Liver (tissue), 9 donors: ENCODE measurements around the gene RNU7-1. TPM values are rescaled to one million over a fixed set of nuclear protein-coding genes. Genes with fewer than 3 reads are reported as not detected.

Experiments used
- DNase-seq: peaks from one replicate; pipeline ENCODE4 v3.0.0-alpha.2; 2017; ENCODE audit warnings: low spot score
- H3K27ac ChIP-seq, 2 donors: one replicate each; pipeline ENCODE4 v1.7.0; 2013; ENCODE audit warnings: inconsistent platforms in 2 of 2, low read length in 2 of 2, control low read depth in 1 of 2, low read depth in 1 of 2, mild to moderate bottlenecking in 1 of 2
- H3K27me3 ChIP-seq, 4 donors: one replicate each; pipeline versions ENCODE4 v1.6.1 to v1.7.0; 2013; ENCODE audit warnings: low read length in 3 of 4, inconsistent platforms in 1 of 4, mild to moderate bottlenecking in 1 of 4, moderate library complexity in 1 of 4; ENCODE audit not compliant: control insufficient read depth in 4 of 4, insufficient read depth in 4 of 4
- H3K36me3 ChIP-seq, 4 donors: one replicate each; pipeline versions ENCODE4 v1.6.1 to v1.7.0; 2013; ENCODE audit warnings: low read length in 3 of 4, mild to moderate bottlenecking in 3 of 4, low read depth in 1 of 4, moderate library complexity in 1 of 4; ENCODE audit not compliant: control insufficient read depth in 4 of 4, insufficient read depth in 3 of 4
- H3K4me1 ChIP-seq, 4 donors: one replicate each; pipeline versions ENCODE4 v1.6.1 to v1.7.0; 2013; ENCODE audit warnings: low read length in 3 of 4, mild to moderate bottlenecking in 3 of 4, moderate library complexity in 1 of 4; ENCODE audit not compliant: control insufficient read depth in 4 of 4, insufficient read depth in 4 of 4
- H3K4me3 ChIP-seq, 3 donors: one replicate each; pipeline versions ENCODE4 v1.6.1 to v1.7.0; 2013; ENCODE audit warnings: low read length in 3 of 3, control low read depth in 1 of 3, low read depth in 1 of 3, mild to moderate bottlenecking in 1 of 3
- H3K9ac ChIP-seq, 2 donors: one replicate each; pipeline ENCODE4 v1.7.0; 2013; ENCODE audit warnings: low read length in 2 of 2, mild to moderate bottlenecking in 2 of 2, moderate library complexity in 2 of 2, control low read depth in 1 of 2, low read depth in 1 of 2
- H3K9me3 ChIP-seq, 4 donors: one replicate each; pipeline versions ENCODE4 v1.6.1 to v1.7.0; 2013; ENCODE audit warnings: low read length in 3 of 4; ENCODE audit not compliant: control insufficient read depth in 4 of 4
- ATF3 ChIP-seq: IDR thresholded peaks from 2 replicates; pipeline ENCODE4 v1.6.1; 2016; ENCODE audit warnings: antibody characterized with exemption
- CTCF ChIP-seq: fragments of 150-350 bp; IDR thresholded peaks from 2 replicates; pipeline ENCODE4 v1.5.1; 2017; ENCODE audit warnings: improper control_type of control experiment, low read depth, low read length; ENCODE audit not compliant: missing input control
- EGR1 ChIP-seq, 2 donors: IDR thresholded peaks; 2 replicates each; pipeline ENCODE4 v1.6.1; 2016 to 2018; ENCODE audit warnings: antibody characterized with exemption in 2 of 2, low read depth in 2 of 2
- FOXA1 ChIP-seq: IDR thresholded peaks from 2 replicates; pipeline ENCODE4 v1.6.1; 2016; ENCODE audit warnings: antibody characterized with exemption
- FOXA2 ChIP-seq: IDR thresholded peaks from 2 replicates; pipeline ENCODE4 v1.6.1; 2016; ENCODE audit warnings: antibody characterized with exemption
- GABPA ChIP-seq, 2 donors: IDR thresholded peaks in 1 of 2; conservative IDR thresholded peaks in 1 of 2; 2 replicates each; pipeline ENCODE4 v1.6.1; 2016; ENCODE audit warnings: antibody characterized with exemption in 2 of 2, mild to moderate bottlenecking in 1 of 2, moderate library complexity in 1 of 2
- HNF4A ChIP-seq, 2 donors: conservative IDR thresholded peaks; 2 replicates each; pipeline ENCODE4 v1.6.1; 2016; ENCODE audit warnings: antibody characterized with exemption in 2 of 2, mild to moderate bottlenecking in 2 of 2
- HNF4G ChIP-seq: IDR thresholded peaks from 2 replicates; pipeline ENCODE4 v1.6.1; 2016; ENCODE audit warnings: antibody characterized with exemption
- JUND ChIP-seq, 2 donors: IDR thresholded peaks; 2 replicates each; pipeline ENCODE4 v1.6.1; 2016; ENCODE audit warnings: antibody characterized with exemption in 2 of 2
- NR2F2 ChIP-seq: IDR thresholded peaks from 2 replicates; pipeline ENCODE4 v1.6.1; 2016; ENCODE audit warnings: antibody characterized with exemption
- RAD21 ChIP-seq, 2 donors: IDR thresholded peaks; 2 replicates each; pipeline ENCODE4 v1.6.1; 2016; ENCODE audit warnings: antibody characterized with exemption in 2 of 2, mild to moderate bottlenecking in 2 of 2
- RXRA ChIP-seq, 2 donors: IDR thresholded peaks; 2 replicates each; pipeline ENCODE4 v1.6.1; 2017 to 2018; ENCODE audit warnings: antibody characterized with exemption in 2 of 2, mild to moderate bottlenecking in 1 of 2
- SP1 ChIP-seq: IDR thresholded peaks from 2 replicates; pipeline ENCODE4 v1.6.1; 2018; ENCODE audit warnings: antibody characterized with exemption, mild to moderate bottlenecking
- TAF1 ChIP-seq: conservative IDR thresholded peaks from 2 replicates; pipeline ENCODE4 v1.6.1; 2016; ENCODE audit warnings: antibody characterized with exemption, mild to moderate bottlenecking
- YY1 ChIP-seq: IDR thresholded peaks from 2 replicates; pipeline ENCODE4 v1.6.1; 2016; ENCODE audit warnings: antibody characterized with exemption, mild to moderate bottlenecking
- ZBTB33 ChIP-seq: IDR thresholded peaks from 2 replicates; pipeline ENCODE4 v1.6.1; 2016; ENCODE audit warnings: antibody characterized with exemption
- WGBS: extraction: QIAGEN DNeasy Blood & Tissue Kit; methylation state at CpG from one replicate; pipeline ENCODE4 v1.1.7; 2013; 5-methylcytosine and 5-hydroxymethylcytosine counted together
- polyA plus RNA-seq, 2 donors: library from polyadenylated mRNA; stranded (reverse) in 1 of 2; unstranded in 1 of 2; fragments of 200-250 nt in 1 of 2; fragments of >200 nt in 1 of 2; fragmentation: Nextera tagmentation in 1 of 2; extraction: Ambion mirVana in 1 of 2; gene quantifications; one replicate each; pipeline versions ENCODE4 v1.2.1 to v1.2.3, GENCODE V29; 2013 to 2015
- total RNA-seq, 2 donors: library from RNA; depleted of rRNA; stranded (reverse); fragments of >200 nt; gene quantifications; one replicate each; pipeline ENCODE4 v1.2.3, GENCODE V29; 2014
- TF ChIP-seq, protein P1 (sequence below): IDR thresholded peaks from 2 replicates; pipeline ENCODE4 v1.6.1; 2016; ENCODE audit warnings: antibody characterized with exemption, mild to moderate bottlenecking
- TF ChIP-seq, protein P2 (sequence below): IDR thresholded peaks from 2 replicates; pipeline ENCODE4 v1.6.1; 2016; ENCODE audit warnings: antibody characterized with exemption
- donor health status: healthy.
- donor health status: healthy.
- donor health status: healthy.
- donor health status: healthy.
- donor health status: healthy.

Gene RNU7-1
- total and polyA plus RNA-seq, 4 donors = not detected

DNA sequence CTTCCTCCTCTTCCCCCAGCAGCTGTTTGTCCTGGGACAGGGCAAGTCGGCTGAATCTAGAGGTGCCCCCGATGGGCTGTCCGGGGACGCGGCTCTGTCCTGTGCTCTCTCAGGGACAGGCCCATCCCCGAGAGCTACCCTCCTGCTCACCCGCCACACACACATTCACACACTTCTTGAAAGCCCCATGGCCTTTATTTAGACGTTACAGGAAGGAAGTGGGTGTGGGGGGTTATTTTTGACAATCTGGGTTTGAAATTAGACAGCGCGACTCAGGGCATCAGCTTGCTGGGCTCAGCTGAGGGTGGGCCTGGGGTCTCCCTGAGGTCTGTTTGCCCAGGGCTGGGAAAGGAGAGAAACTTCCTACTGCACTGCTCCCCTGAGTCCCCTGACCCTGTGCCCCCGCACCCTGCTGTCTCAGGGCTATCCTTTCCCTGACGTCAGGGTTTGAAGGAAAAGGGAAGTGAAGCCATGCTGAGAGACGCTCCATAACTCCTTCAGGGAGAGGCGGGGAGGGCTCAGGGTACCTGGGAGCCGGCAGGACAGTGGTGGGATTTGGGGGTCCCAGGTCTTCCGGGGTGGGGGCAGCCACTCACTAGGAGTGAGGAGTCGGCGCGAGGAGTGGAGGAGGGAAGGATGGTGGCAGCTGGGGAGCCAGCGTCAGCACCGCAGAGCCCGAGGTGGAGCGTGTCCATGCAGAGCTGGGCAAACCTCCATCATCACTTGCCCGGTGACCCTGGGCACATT lies 15.6 kb downstream of the RNU7-1 start:
- H3K27ac ChIP-seq = peak overlapping the region; percentile 56 to 73
- TF ChIP-seq, protein P1, sequence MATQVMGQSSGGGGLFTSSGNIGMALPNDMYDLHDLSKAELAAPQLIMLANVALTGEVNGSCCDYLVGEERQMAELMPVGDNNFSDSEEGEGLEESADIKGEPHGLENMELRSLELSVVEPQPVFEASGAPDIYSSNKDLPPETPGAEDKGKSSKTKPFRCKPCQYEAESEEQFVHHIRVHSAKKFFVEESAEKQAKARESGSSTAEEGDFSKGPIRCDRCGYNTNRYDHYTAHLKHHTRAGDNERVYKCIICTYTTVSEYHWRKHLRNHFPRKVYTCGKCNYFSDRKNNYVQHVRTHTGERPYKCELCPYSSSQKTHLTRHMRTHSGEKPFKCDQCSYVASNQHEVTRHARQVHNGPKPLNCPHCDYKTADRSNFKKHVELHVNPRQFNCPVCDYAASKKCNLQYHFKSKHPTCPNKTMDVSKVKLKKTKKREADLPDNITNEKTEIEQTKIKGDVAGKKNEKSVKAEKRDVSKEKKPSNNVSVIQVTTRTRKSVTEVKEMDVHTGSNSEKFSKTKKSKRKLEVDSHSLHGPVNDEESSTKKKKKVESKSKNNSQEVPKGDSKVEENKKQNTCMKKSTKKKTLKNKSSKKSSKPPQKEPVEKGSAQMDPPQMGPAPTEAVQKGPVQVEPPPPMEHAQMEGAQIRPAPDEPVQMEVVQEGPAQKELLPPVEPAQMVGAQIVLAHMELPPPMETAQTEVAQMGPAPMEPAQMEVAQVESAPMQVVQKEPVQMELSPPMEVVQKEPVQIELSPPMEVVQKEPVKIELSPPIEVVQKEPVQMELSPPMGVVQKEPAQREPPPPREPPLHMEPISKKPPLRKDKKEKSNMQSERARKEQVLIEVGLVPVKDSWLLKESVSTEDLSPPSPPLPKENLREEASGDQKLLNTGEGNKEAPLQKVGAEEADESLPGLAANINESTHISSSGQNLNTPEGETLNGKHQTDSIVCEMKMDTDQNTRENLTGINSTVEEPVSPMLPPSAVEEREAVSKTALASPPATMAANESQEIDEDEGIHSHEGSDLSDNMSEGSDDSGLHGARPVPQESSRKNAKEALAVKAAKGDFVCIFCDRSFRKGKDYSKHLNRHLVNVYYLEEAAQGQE = no peak
- TF ChIP-seq RAD21 (IDR thresholded peaks at IDR 0.05) = no peak
- no peak for TF ChIP-seq HNF4G
- TF ChIP-seq NR2F2 = peak; percentile 27
- no peak for DNase-seq
- H3K4me3 ChIP-seq = no peak overlapping the region
- H3K36me3 ChIP-seq = peaks cover 0 to 3% (median 2%) of the 10 kb centered on the region in 4 donors
- no peaks in the 10 kb centered on the region for H3K27me3 ChIP-seq
- H3K9me3 ChIP-seq = no peaks in the 10 kb centered on the region
- peaks cover 0 to 36% (median 14%) of the 10 kb centered on the region in 4 donors for H3K4me1 ChIP-seq
- 71% methylated on average over 24 of the region's 24 CpGs for WGBS
- H3K9ac ChIP-seq = no peak overlapping the region

DNA sequence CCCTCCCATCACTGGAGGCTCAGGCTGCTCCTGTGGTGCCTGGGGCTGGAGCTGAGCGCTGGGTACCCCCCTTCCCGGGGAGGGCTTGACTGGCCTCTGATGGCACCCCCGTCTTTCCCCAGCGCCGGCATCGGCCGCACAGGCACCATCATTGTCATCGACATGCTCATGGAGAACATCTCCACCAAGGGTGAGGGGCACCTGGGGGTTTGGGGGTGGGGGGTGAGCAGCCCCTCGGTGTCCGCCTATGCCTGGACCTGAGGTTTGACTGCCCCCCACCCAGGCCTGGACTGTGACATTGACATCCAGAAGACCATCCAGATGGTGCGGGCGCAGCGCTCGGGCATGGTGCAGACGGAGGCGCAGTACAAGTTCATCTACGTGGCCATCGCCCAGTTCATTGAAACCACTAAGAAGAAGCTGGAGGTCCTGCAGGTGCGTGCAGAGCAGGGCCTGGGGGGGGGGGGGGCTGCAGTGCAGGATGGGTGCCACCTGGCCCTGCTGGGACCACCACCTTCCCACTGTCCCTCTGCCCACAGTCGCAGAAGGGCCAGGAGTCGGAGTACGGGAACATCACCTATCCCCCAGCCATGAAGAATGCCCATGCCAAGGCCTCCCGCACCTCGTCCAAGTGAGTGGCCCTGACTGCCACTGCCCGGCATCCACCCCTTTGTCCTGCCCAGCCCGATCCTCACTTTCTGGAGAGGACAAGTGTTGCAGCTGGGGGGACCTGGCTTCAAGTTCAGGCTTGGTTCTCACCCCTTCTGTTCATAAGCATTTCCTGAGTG lies 16.4 kb downstream of the RNU7-1 start:
- H3K27me3 ChIP-seq = no peaks in the 10 kb centered on the region
- peak overlapping the region; percentile 56 to 87 for H3K27ac ChIP-seq
- no peak for TF ChIP-seq JUND (IDR thresholded peaks at IDR 0.05)
- no peak for TF ChIP-seq RXRA (IDR thresholded peaks at IDR 0.05)
- TF ChIP-seq FOXA2 = no peak
- no peak for TF ChIP-seq ATF3
- no peak for TF ChIP-seq EGR1 (IDR thresholded peaks at IDR 0.05; ENCODE audit: low read depth in 2 of 2)
- TF ChIP-seq, protein P2, sequence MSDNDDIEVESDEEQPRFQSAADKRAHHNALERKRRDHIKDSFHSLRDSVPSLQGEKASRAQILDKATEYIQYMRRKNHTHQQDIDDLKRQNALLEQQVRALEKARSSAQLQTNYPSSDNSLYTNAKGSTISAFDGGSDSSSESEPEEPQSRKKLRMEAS = no peak
- no peak for TF ChIP-seq RAD21 (IDR thresholded peaks at IDR 0.05)
- no peak for TF ChIP-seq CTCF
- no peak for TF ChIP-seq SP1
- TF ChIP-seq NR2F2 = no peak
- TF ChIP-seq TAF1 = no peak
- TF ChIP-seq ZBTB33 = no peak
- no peak for TF ChIP-seq HNF4G
- TF ChIP-seq HNF4A (conservative IDR thresholded peaks at IDR 0.05) = no peak
- TF ChIP-seq YY1 = no peak
- no peak for TF ChIP-seq GABPA (IDR thresholded peaks at IDR 0.05 in 1 of 2, conservative IDR thresholded peaks at IDR 0.05 in 1 of 2)
- TF ChIP-seq FOXA1 = no peak
- TF ChIP-seq, protein P1 = no peak
- peaks cover 0 to 36% (median 14%) of the 10 kb centered on the region in 4 donors for H3K4me1 ChIP-seq
- H3K9ac ChIP-seq = no peak overlapping the region
- 93% methylated on average over 26 of the region's 26 CpGs for WGBS
- no peak overlapping the region for H3K4me3 ChIP-seq
- H3K9me3 ChIP-seq = no peaks in the 10 kb centered on the region
- H3K36me3 ChIP-seq = peaks cover 0 to 3% (median 2%) of the 10 kb centered on the region in 4 donors
- DNase-seq = no peak
